Colonic mucosa (tissue), 4 donors: Measurements from ENCODE around the gene FMNL2. TPM values are rescaled to one million over a fixed set of nuclear protein-coding genes. Genes with fewer than 3 reads are reported as not detected.

Source experiments
- DNase-seq: peaks from one replicate; pipeline ENCODE4 v3.0.0-alpha.2; 2020
- H3K27ac ChIP-seq: fragments of 200-600 bp; one replicate; pipeline ENCODE4 v1.8.0; 2021
- H3K27me3 ChIP-seq: fragments of 200-600 bp; one replicate; pipeline ENCODE4 v1.8.0; 2021
- H3K36me3 ChIP-seq: fragments of 200-600 bp; one replicate; pipeline ENCODE4 v1.8.0; 2021
- H3K4me1 ChIP-seq: fragments of 200-600 bp; one replicate; pipeline ENCODE4 v1.8.0; 2021; ENCODE audit warnings: mild to moderate bottlenecking
- H3K4me3 ChIP-seq: fragments of 200-600 bp; one replicate; pipeline ENCODE4 v1.8.0; 2021
- H3K9ac ChIP-seq, 2 donors: one replicate each; pipeline ENCODE4 v1.7.0; 2013; ENCODE audit warnings: control low read depth in 2 of 2, low read depth in 2 of 2, low read length in 2 of 2
- H3K9me3 ChIP-seq: fragments of 200-600 bp; one replicate; pipeline ENCODE4 v1.8.0; 2021
- CTCF ChIP-seq: fragments of 200-600 bp; IDR thresholded peaks from one replicate; pipeline ENCODE4 v1.8.0; 2022; ENCODE audit warnings: antibody characterized with exemption, mild to moderate bottlenecking
- intact Hi-C: fragments of 100-400 bp; cut with DNase I; formaldehyde crosslinking; loops from one replicate; pipeline ENCODE4 v1.14.1; 2022
- total RNA-seq, 2 donors: library from RNA; stranded (reverse); fragmentation: NEBNext Ultra II Directional in 1 of 2; extraction: Animal tissue kit (Norgen Biotek cat#: 25700) in 1 of 2; gene quantifications; one replicate each; pipeline ENCODE4 v1.2.1, GENCODE V29; 2021
- donor health status: healthy.
- donor health status: DM: no; HTN: no; CAD: no.
- donor health status: DM: no; HTN: no; CAD: no.

Gene FMNL2
- total RNA-seq, 2 donors from 2014 or later: 10.6 to 17.5 TPM

GRCh38 chr2:152548111-152548875, 213.3 kb downstream of the FMNL2 start:
- DNase-seq: no peak
- intact Hi-C loops: no loop called here
- Histone ChIP-seq H3K9ac (no peak overlapping the region), H3K27ac (no peak overlapping the region), H3K9me3 (no peaks in the 10 kb centered on the region), H3K36me3 (no peaks in the 10 kb centered on the region), H3K4me3 (no peak overlapping the region), H3K4me1 (no peaks in the 10 kb centered on the region), H3K27me3 (no peaks in the 10 kb centered on the region)
- no peak for TF ChIP-seq CTCF

- Histone ChIP-seq H3K36me3 (no peaks in the 10 kb centered on the region), H3K4me1 (no peaks in the 10 kb centered on the region), H3K9ac (no peak overlapping the region), H3K27me3 (no peaks in the 10 kb centered on the region), H3K4me3 (no peak overlapping the region), H3K9me3 (no peaks in the 10 kb centered on the region), H3K27ac (no peak overlapping the region)
- intact Hi-C loops: no loop called here
- DNase-seq: no peak
- TF ChIP-seq CTCF: no peak
Observed at GRCh38 chr2:152548996-152549395, 214.0 kb downstream of the FMNL2 start.

GRCh38 chr2:152549423-152549822, 214.4 kb downstream of the FMNL2 start:
- intact Hi-C loops: no loop called here
- DNase-seq: no peak
- no peaks in the 10 kb centered on the region for H3K36me3 ChIP-seq
- H3K4me1 ChIP-seq: no peaks in the 10 kb centered on the region
- H3K9me3 ChIP-seq: no peaks in the 10 kb centered on the region
- no peaks in the 10 kb centered on the region for H3K27me3 ChIP-seq
- H3K9ac ChIP-seq: no peak overlapping the region
- no peak overlapping the region for H3K4me3 ChIP-seq
- H3K27ac ChIP-seq: no peak overlapping the region
- TF ChIP-seq CTCF: no peak

- no peak overlapping the region for H3K9ac ChIP-seq
- no peak for TF ChIP-seq CTCF
- no peaks in the 10 kb centered on the region for H3K4me1 ChIP-seq
- DNase-seq: no peak
- no peak overlapping the region for H3K27ac ChIP-seq
- H3K36me3 ChIP-seq: no peaks in the 10 kb centered on the region
- intact Hi-C loops: no loop called here
- H3K27me3 ChIP-seq: no peaks in the 10 kb centered on the region
- H3K9me3 ChIP-seq: no peaks in the 10 kb centered on the region
- H3K4me3 ChIP-seq: no peak overlapping the region
Observed at GRCh38 chr2:152550386-152550785, 215.4 kb downstream of the FMNL2 start.

- Histone ChIP-seq H3K27me3 (no peaks in the 10 kb centered on the region), H3K36me3 (no peaks in the 10 kb centered on the region), H3K4me1 (no peaks in the 10 kb centered on the region), H3K27ac (no peak overlapping the region), H3K9me3 (no peaks in the 10 kb centered on the region), H3K9ac (no peak overlapping the region), H3K4me3 (no peak overlapping the region)
- intact Hi-C loops: no loop called here
- no peak for TF ChIP-seq CTCF
- DNase-seq: no peak
Observed at GRCh38 chr2:152552888-152553287, 217.9 kb downstream of the FMNL2 start.
